Uterine smooth muscle cell (primary cell): Measurements from ENCODE around the gene APOBEC3G. TPM values are rescaled to one million over a fixed set of nuclear protein-coding genes. Genes with fewer than 3 reads are reported as not detected.

Source experiments
- total RNA-seq: library from RNA; depleted of rRNA; stranded (reverse); fragments of >200 nt; gene quantifications from 2 replicates; pipeline ENCODE4 v1.2.3, GENCODE V29; 2014

Gene APOBEC3G
- 14.5 and 15.4 TPM in 2 replicates for total RNA-seq

DNA sequence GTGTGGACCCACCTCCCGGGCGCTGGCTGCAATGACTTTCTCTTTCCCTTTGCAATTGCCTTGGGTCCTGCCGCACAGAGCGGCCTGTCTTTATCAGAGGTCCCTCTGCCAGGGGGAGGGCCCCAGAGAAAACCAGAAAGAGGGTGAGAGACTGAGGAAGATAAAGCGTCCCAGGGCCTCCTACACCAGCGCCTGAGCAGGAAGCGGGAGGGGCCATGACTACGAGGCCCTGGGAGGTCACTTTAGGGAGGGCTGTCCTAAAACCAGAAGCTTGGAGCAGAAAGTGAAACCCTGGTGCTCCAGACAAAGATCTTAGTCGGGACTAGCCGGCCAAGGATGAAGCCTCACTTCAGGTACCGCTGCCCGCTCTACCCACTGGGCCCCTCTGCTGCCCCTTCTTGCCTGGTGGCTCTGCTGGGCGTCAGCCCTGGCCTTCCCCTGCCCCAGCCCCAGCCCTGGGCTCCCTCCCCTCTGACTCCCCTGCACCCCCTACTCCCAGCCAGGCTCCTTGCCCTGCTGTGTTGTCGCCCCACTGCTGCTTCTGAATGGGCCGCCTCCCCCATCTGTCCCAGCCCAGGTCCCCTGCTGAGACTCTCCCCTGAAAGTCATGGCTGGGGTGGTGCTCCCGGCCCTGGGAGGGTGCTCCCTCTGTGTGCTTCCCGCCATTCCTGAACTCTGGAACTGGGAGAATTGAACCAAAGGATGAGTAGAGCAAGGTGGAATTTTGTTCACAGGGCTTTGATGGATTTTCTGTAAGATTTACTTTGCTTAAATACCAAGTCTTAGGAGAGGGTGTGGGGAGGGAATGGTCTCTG lies at the start of gene APOBEC3G:
APOBEC3G (plus strand) TSS at position 250 of the 815 bp plus-strand sequence; CDS start at position 337, 87 bp downstream.

DNA sequence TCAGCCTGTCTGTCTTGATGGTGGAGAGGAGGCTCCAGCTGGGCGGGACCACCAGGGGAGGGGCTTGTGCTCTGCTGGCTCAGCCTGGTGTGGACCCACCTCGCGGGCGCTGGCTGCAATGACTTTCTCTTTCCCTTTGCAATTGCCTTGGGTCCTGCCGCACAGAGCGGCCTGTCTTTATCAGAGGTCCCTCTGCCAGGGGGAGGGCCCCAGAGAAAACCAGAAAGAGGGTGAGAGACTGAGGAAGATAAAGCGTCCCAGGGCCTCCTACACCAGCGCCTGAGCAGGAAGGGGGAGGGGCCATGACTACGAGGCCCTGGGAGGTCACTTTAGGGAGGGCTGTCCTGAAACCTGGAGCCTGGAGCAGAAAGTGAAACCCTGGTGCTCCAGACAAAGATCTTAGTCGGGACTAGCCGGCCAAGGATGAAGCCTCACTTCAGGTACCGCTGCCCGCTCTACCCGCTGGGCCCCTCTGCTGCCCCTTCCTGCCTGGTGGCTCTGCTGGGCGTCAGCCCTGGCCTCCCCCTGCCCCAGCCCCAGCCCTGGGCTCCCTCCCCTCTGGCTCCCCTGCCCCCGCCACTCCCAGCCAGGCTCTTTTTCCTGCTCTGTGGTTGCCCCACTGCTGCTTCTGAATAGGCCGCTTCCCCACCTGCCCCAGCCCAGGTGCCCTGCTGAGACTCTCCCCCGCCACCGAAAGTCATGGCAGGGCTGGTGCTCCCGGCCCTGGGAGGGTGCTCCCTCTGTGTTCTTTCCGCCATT lies 36.4 kb upstream of the APOBEC3G start, which contains the start of gene APOBEC3F:
APOBEC3F (plus strand) TSS at position 327 of the 759 bp plus-strand sequence; CDS start at position 424, 97 bp downstream.

GRCh38 chr22:39097098-39098020 lies 20.3 kb downstream of the APOBEC3G start, which contains the start of gene APOBEC3H:
Gene APOBEC3H, plus strand, starts transcription at chr22:39097244. Its CDS starts 3,035 bp downstream, at chr22:39100279.

Other genes starting within 250 kb of the APOBEC3G start
- gene NPTXR, start 233.2 kb upstream of the APOBEC3G start, total RNA-seq = 2.0 and 4.6 TPM in 2 replicates
- gene CBX6, start 205.1 kb upstream of the APOBEC3G start, total RNA-seq = 44.0 and 50.2 TPM in 2 replicates
- gene APOBEC3A, start 119.7 kb upstream of the APOBEC3G start, total RNA-seq = not detected in 2 replicates
- 2.4 and 7.5 TPM in 2 replicates for gene APOBEC3B, start 94.9 kb upstream of the APOBEC3G start, total RNA-seq
- gene APOBEC3C, start 63.0 kb upstream of the APOBEC3G start, total RNA-seq = 8.2 and 8.5 TPM in 2 replicates
- gene APOBEC3D, start 56.1 kb upstream of the APOBEC3G start, total RNA-seq = 0.75 and 0.77 TPM in 2 replicates
- gene APOBEC3F, start 36.4 kb upstream of the APOBEC3G start, total RNA-seq = 4.8 and 9.2 TPM in 2 replicates
- gene APOBEC3H, start 20.0 kb downstream of the APOBEC3G start, total RNA-seq = not detected in 2 replicates
- gene CBX7, start 75.4 kb downstream of the APOBEC3G start, total RNA-seq = 6.2 and 13.5 TPM in 2 replicates
- gene PDGFB, start 167.7 kb downstream of the APOBEC3G start, total RNA-seq = 0.11 TPM in 1 of 2 replicates, not detected in the other
- gene RPL3, start 242.3 kb downstream of the APOBEC3G start, total RNA-seq = 2,760 and 3,323 TPM in 2 replicates